Suppressor macrophage treated with lipopolysaccharide for 4 hours (primary cell): ENCODE data around the gene PRDM5.

Experiments
- DNase-seq: peaks from one replicate; pipeline ENCODE4 v3.0.0-alpha.2; 2020

Gene PRDM5

DNA sequence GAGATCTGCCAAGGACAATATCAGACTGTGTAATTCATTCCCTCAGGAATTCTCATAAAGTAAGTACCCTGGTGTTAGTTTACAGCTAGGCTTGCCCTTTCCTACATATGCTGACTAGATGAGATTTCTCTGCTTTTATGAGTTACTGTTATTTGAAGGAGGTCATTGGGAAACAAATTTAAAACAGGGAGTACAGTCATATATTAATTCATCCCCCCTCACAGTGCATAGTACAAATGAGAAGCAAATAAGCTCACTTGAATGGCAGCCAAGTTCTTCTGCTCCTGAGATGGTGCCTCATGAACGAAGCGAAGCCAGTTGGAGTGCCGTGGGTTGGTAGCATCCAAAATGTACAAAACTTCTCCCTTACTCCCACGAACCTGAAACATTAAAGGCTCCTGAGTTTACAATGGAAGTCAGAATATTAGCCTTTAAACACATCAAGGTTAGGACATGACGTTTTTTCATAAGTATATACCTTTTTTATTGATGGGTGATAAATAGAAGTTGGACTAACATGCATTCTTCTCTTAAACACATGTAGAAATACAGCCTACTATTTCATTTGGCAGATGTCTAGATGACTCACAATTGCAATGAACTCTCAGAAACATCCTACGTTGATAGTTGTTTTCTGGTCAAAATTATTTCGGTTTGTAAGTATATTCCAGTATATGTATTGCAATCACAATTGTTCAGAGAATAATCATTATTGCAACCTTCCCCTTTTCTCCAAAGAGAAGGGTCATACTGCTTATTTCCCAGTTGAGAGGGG lies 69.2 kb downstream of the PRDM5 start:
- no peak for DNase-seq

DNA sequence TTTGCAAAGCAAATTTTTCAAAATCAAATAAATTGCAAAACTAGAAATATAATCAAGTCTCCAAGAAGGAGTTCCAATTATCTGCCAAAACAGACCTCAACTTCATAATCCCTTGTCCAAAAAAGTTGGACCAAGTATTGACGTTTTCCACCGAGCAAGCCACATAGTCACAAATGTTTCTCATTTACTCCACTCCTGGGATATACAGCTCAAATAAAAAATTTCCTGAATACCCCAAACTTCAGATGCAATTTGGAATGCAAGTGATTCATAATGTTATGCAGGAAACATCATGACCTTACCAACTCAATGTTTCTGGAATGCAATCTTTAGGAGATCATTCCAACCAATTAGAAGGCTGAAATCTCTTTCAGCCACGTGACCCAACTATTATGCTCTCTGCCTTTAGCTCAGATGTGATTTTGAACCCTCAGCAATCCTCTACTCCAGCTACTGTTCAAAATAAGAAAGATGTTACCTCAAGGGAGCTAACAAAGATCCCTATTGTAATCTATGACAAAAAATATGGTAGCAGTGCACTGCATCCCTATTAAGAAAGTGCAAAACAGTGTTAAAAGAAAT lies 72.4 kb downstream of the PRDM5 start:
- DNase-seq = no peak

GRCh38 chr4:120847019-120847582 lies 75.4 kb downstream of the PRDM5 start:
- no peak for DNase-seq

GRCh38 chr4:120844528-120844921 lies 78.0 kb downstream of the PRDM5 start:
- DNase-seq = no peak

DNA sequence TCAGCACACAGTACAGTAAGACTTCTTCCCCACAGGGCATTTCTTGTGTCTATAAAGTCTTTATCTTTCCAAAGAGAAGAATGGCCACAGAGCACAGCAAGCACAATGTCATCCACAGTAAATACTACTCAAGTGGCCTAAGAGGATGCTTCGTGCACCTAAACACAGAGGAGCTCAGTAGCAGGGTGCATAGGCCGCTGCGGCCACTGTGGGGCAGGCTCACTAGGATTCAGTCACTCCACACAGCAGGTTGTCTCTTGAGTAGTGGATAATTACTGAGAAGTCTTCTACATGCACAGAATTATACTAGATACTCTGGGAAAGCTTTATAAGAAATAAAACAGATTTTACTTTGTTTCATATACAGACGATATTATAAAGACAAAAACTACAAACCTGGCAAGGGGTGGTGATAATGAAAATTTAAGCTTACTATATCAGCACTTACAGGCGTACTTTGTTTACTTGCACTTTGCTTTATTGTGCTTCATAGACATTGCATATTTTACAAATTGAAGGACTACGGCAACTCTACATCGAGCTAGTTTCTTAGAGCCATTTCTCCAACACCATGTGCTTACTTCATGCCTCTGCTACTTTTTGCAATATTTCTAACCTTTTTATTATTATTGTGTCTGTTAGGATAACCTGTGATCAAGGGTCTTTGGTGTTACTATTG lies 78.5 kb downstream of the PRDM5 start:
- no peak for DNase-seq

- no peak for DNase-seq
Observed at GRCh38 chr4:120842031-120842430, 80.5 kb downstream of the PRDM5 start.

GRCh38 chr4:120841580-120841979 lies 80.9 kb downstream of the PRDM5 start:
- DNase-seq = no peak

- no peak for DNase-seq
Observed at GRCh38 chr4:120839974-120840751, 82.4 kb downstream of the PRDM5 start.

DNA sequence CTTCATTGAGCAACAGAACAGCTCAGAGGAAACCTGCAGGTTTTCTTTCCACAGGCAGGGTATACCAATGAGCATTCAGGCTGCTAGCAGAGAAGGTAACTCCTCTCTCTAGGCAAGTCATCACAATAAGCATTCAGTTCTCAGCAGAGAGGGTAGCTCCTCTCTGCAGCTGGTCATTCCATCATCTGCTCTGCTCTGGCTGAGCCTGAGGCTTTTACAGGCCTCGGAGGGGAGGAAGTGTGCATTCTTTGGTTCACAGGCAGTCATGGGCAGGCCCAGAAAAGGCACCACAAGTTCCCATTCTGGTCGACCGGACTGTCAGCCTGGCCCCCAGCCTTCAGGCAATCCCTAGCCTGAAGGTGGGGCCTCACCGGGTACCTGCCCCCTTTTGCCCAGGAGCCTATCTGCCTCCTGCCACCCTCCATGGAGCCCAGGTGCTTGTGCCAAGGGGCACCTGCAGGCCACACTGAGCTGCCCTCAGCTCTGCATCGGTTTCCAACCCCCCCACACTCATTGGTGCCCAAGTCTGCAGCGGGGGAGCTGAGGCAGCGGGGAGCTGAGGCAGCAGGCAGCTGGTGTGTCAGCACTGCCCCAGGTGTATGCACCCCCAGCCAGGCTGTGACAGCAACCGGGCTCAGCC lies 83.1 kb downstream of the PRDM5 start:
- no peak for DNase-seq

DNA sequence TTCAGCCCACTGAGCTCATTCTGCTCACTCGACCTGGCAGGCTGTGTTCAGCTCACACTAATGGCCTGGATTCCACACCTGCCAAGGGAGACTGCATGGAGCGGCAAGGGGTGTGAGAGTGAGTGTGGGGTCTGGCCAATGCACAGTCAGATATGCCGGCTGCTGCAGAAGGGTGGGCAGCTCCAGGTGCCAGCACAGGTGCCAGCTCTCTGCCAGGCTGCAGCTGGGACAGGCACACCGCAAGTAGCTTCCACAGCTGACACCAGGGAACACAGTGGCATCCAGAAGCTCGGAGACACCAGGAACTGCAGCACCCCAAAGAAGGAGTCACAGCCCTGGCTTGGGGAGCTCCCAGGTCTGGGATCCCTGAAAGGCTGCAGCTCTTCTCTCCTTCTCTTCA lies 83.7 kb downstream of the PRDM5 start:
- no peak for DNase-seq

GRCh38 chr4:120837656-120838055 lies 84.9 kb downstream of the PRDM5 start:
- no peak for DNase-seq

GRCh38 chr4:120835342-120835741 lies 87.2 kb downstream of the PRDM5 start:
- no peak for DNase-seq

DNA sequence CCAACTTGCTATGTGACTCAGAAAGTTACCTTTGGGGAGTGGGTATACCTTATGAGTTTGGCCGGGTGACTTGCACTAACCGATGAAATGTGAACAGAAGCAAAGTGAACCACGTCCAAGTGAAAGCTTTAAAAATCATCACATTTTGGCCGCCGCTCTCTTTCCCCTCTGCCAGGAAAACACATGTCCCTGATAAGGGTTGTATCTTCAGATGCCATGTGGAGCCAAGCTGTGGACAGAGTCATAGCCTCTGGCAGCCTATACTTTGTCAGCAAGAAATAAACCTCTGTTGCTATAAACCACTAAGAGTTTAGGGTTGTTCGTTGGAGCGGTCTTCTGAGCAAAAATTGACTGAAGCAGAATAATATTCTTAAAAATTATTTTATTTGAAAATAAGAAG lies 92.3 kb downstream of the PRDM5 start:
- DNase-seq = no peak

- DNase-seq = no peak
Observed at GRCh38 chr4:120829113-120829831, 93.3 kb downstream of the PRDM5 start.

- DNase-seq = no peak
Observed at GRCh38 chr4:120826853-120827252, 95.7 kb downstream of the PRDM5 start.

- DNase-seq = no peak
Observed at GRCh38 chr4:120826449-120826848, 96.1 kb downstream of the PRDM5 start.

GRCh38 chr4:120824946-120825345 lies 97.6 kb downstream of the PRDM5 start:
- DNase-seq = no peak

DNA sequence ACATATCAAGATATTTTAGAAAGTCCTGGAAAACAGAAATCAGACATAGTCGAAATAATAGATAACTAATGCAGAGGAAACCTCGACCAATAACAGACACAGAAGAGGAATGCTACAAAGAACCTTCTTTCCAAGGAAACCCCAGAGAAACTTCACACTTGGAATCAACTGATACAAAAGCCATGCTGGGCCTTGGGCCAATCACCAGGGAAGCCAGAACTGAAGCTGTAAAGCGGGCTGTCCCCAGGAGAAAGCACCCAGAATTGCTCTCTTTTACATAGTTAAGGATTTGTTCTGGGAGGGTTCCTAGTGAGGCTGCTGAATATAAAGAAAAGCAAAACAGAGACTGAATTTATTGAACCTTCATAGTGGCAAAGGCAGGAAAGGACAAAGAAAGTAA lies 100.5 kb downstream of the PRDM5 start:
- no peak for DNase-seq

DNA sequence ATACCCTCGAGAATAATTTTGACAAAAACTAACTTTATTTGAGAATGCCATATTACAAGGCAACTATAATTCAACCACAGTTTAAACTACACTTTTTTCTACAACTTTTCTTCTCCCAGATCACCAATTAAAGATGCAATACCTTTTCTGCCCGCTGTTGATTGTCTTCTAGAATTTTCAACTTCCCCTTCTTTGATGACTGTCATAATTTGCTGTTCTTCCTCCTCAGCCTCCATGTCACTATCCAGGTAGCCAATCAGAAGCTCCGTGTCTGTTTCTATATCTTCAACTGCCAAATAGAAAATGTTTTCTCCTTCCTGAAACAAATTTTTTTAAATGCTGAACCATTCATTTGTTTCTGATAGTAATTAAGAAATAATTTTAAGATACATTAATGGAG lies 101.5 kb downstream of the PRDM5 start:
- DNase-seq = no peak

GRCh38 chr4:120819805-120820437 lies 102.6 kb downstream of the PRDM5 start:
- no peak for DNase-seq

DNA sequence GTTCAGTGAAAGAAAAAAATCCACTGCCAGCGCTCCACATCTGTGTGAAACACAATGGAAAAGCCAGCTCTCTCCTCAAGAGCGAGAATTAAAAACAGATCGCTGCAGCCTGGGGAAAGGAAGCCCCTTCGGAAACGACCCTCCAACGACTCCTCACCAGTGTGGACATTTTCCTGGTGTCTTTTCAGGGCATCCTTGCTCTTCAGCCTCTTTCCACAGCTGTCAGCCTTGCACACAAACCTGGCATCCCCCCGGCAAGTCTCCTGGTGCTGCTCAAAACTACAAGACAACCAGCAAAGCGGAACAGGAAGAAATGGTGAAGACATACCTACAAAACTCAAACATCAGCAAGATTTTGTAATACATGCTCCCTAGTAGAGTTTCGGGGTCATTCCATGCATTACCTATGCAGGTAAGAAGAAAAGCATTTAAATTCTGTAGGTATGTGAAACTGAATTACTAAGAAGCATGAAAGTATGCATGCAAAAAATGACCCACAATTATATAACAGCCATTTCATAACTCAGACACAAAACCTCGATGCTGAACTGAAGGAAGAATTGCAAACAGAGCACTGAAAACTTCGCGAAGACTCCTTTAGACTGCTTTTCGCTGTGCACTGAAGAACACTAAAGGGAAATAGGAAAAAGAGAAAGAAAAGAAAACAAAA lies 106.1 kb downstream of the PRDM5 start:
- DNase-seq = no peak
